CD4-positive, alpha-beta T cell treated with Interferon alpha-2 for 1 hour (primary cell): ENCODE data around the gene UGGT2.
"Not testable (repeated sequence)": the region's sequence is repeated elsewhere in the genome, so short reads cannot be mapped to it uniquely, and the experiment has no call there.

Source experiments
- DNase-seq, 2 donors: peaks; one replicate each; pipeline ENCODE4 v3.0.0-alpha.2; 2020 to 2022

Gene UGGT2

DNA sequence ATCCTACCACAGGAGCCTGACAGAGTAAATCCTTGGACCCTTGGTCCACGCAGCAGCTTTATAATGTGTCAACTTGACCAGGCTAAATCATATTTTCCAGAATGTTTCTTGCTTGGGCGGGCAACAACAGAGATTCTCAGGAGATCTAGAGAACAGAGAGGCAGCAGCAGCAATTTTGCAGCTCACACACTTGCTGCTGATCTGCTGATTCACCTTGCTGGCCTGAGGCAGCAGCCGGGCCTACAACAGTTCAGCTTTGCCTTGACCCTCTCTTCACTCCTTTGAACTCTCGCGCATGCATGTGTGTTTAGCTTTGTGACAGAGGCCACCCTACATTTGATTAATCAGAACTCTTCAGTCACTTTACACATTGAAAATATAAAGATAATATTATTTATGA lies 159.3 kb downstream of the UGGT2 start:
- no peak for DNase-seq

DNA sequence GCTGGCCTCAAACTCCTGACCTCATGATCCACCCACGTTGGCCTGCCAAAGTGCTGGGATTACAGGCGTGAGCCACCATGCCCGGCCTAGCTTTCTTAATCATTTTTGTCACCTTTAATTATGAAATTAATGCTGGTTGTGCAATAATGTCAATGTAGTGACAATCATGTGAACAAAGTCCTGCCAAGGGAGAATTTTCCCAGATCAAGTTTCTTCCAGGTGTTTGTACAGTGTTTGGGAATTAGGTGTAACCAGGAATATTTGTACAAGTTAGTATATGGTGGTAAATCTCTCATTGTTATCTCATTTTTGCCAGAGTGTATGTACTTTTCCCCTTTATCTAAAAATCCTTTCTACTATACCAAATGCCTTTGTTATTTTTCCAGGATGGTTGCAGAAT lies 171.1 kb downstream of the UGGT2 start:
- DNase-seq = no peak

DNA sequence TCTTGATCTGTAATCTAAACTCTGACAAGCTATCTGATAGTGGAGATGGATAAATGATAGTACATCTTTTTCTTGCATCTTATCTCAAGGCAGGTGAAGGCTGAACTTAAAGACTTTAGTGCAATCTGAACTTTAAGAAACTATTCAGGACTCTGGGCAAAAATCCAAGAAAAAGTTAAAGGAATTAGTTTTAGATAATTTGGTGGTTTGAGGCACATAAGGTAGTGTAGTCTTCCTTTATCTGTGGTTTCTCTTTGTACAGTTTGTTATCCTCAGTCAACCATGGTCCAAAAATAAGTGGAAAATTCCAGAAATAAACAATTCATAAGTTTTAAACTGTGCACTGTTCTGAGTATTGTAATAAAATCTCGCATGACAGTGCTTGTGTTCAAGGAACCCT lies 172.9 kb downstream of the UGGT2 start:
- no peak for DNase-seq

DNA sequence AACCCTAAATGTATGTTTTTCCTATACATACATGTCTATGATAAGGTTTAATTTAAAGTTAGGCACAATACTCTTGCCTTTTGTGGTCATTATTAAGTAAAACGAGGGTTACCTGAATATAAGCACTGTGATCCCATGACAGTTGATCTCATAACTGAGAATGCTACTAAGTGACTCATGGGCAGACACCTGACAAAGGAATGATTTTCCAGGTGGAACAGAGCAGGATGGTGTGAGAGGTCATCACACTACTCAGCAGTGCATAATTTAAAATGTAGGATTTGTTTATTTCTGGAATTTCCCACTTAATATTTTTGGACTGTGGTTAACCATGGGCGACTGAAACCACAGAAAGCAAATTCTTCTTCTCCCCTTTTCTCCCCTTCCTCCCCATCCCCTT lies 178.9 kb downstream of the UGGT2 start:
- DNase-seq = no peak

DNA sequence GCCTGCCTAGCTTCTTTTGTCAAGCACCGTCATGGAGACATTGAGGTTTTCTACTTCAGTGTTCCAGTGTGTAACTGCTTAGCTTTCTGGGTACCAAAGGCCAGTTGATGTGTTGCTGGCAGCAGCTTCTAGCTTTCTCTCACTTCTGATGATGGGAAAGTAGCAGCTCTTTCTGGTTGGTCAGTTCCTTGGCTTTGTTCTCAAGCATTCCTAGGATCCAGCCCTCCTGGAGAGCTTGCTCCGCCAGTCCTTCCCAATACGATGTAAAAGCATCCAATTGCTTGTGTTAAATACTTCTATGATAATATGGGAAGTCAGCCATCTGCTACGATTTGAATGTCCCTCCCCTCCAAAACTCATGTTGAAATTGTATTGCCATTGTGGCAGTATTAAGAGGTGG lies 182.8 kb downstream of the UGGT2 start:
- no peak for DNase-seq

DNA sequence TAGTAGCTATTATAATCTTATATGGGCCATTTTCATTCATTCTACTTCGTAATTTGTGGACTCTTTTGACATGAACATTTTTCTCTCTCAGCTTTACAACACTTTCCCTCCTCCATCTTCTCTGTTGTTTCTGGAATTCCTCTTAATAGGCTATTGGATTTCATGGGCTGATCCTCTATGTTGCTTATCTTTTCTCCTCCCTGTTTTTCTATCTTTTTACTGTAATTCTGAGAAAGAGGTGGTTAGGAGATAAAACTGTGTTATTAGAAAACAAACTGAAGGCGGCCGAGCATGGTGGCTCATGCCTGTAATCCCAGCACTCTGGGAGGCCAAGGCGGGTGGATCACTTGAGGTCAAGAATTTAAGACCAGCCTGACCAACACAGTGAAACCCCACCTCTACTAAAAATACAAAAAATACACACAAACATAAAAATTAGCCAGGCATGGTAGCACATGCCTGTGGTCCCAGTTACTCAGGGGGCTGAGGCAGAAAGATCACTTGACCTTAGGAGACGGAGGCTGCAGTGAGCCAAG lies 188.1 kb downstream of the UGGT2 start:
- DNase-seq = no peak

DNA sequence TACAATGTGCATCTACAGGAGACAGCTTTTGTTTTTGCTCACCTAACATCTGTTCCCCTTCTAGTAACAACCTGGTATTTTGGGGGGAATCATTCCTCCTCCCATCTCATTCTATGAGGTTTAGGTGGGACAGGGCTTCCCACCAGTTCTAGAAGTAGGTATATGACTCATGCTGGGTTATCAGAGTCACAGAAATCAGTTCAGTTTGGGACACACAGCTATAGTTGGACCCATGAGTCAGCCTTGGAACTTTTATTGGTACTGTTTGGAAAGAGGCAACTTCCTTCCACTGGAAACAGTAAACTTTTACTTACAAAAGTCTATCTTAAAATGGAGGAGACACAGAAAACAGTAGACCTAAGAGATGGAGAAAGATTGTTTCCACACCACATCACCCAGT lies 190.8 kb downstream of the UGGT2 start:
- DNase-seq = no peak

DNA sequence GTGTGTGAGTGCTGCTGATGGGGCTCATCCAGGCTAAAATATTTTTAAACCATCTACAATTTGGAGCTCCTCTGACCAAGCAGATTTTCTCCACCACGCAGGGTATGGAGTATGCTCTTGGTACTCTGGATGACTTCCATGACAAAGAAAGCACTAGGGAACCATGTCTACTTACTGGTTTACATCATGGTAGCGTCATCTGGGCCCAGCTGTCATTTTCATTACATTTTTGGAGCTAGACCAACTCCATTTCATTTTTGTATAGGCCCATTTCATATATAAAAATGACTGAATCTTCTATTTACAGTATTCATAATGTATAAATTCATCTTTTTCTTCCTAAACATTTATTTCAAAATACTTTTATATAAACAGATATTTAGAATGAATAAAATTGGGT lies 191.9 kb downstream of the UGGT2 start:
- no peak for DNase-seq

DNA sequence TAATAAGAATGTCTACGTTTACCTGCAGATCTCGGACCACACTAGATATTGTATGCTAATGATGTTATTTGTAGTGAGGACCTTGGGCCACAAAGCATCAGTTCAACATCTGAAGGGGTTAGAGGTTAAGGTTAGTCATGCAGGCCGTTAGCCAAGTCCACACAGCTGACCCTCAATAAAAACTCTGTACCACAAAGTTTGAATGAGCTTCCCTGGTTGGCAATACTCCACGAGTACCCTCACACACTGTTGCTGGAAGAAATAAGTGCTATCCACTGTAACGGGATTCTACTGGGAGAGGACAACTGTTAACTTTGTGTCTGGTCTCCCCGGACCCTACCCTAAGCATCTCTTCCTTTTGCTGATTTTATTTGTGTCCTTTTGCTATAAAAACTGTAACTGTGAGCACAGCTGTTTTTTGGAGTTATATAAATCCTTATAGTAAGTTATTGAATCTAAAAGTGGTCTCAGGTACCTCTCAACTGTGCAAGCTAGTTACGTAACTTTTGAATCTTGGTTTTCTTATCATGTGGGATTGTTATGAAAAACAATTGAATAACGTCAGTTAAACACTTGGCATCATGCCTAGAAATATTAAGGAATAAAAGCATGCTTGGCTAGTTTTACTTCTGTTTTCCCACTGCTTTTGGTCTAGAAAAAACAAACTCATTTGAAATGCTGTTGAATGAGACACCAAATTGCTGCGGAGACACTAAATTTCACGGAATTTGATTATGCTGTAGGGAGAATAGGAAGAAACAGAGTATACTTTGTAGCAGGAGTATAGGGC lies 194.7 kb downstream of the UGGT2 start:
- no peak for DNase-seq

DNA sequence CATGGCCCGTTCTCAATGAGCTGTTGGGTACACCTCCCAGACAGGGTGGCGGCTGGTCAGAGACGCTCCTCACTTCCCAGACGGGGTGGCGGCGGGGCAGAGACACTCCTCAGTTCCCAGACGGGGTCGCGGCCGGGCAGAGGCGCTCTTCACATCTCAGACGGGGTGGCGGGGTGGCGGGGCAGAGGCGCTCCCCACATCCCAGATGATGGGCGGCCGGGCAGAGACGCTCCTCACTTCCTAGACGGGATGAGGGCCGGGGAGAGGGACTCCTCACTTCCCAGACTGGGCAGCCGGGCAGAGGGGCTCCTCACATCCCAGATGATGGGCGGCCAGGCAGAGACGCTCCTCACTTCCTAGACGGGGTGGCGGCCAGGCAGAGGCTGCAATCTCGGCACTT lies 207.5 kb downstream of the UGGT2 start:
- DNase-seq = not testable (repeated sequence)

DNA sequence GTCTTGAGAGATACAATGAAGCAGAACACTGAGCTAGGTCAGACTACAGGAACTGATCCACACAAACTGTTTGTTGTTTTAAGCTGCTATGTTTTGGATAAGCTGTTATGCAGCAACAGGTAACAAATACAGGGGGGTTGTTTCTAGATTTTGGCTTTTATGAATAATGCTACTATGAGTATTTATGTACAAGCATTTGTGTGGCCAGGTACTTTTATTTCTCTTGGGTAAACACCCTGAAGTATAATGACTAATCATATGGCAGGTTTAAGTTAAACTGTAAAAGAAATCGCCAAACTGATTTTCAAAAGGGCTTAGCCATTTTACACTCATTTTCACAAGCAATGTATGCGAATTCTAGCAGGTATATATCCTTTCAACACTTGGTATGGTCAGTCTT lies 210.3 kb downstream of the UGGT2 start:
- no peak for DNase-seq

DNA sequence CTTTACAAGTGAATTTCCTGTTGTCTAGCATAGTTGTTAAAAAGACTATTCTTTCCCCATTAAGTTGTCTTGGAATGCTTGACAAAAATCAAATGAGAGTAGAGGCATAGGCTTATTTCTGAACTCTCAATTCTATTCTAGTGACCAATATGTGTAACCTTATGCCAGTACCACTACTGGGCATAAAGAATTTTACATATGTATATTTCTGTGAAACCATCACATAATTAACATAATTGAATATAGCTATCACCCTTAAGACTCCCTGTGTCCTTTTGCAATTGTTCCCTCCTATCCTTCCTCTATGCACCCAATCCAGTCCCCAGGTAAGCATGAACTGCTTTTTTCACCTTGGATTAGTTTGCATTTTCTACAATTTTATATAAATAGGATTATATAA lies 211.3 kb downstream of the UGGT2 start:
- no peak for DNase-seq

DNA sequence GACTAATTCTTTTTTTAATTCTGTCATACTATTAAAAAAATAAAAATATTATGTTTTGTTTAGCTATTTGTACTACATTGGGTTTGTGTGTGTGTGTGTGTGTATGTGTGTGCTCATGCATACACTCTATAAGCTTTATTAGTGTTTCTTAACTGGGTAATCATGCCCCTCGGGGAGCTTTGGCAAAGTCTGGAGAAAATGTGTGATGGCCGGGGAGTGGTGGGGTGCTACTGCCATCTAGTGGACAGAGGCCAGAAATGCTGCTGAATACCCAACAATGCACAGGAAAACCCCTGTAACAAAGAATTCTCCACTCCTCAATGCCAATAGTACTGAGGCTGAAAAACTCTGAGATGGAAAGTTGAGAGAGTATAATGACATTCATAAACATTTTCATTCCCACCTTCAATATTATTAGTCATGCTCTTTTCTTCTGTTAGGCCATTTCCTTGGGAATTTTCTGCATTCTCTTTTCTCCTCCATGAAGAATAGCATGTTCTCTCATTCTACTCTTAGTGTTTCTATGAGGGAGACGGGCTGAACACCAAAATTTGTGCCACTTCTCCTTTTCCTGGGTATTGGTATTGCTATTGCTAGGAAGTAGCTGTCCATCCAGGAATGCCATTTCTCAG lies 219.0 kb downstream of the UGGT2 start:
- DNase-seq = peak; percentile 55 to 69

DNA sequence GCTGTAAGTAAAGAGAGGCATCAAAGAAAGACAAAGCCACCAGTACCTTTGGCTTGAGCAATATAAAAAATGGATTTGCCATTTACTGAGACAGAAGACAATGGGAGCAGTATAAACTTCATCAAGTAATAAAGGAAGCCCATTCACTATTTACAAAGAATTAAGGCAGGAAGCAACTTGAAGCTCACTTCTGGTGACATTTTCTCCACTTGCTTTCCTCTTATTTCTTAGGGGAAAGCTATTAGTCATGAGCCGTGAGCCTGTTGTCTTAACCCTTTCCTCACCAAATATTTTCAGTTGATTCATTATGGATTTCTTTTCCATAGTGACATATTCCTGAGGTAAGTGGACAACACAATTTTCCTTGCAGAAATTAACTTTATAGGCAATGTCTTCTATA lies 219.5 kb downstream of the UGGT2 start:
- no peak for DNase-seq

DNA sequence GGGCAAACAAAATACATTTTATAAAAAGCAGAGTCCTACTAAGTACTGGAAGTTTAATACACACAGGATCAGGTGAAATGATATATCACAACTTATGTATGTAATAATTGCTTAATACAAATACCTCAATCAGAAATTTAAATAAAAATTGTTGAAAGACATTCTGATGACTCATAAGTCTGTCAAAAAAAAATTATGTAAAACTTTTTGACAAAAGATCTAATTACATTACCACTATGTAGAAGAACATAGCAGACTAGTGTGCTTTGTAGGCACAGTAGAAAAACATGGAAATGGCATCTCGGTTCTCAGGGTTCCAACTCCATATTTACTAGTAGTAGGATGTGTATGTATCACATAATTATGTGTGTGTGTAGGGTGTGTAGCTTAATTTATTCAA lies 220.1 kb downstream of the UGGT2 start:
- DNase-seq = no peak

DNA sequence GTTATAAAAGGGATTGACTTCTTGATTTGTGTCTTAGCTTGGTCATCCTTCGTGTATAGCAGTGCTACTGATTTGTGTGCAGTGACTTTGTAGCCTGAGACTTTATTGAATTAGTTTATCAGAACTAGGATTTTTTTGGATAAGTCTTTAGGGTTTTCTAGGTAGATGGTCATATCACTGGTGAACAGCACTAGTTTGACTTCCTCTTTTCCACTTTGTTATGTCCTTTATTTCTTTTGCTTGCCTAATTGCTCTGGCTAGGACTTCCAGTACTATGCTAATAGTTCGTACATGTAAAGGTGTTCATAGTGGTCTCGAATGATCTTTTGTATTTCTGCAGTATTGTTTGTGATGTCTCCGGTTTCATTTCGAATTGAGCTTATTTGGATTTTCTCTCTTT lies 230.9 kb downstream of the UGGT2 start:
- no peak for DNase-seq

DNA sequence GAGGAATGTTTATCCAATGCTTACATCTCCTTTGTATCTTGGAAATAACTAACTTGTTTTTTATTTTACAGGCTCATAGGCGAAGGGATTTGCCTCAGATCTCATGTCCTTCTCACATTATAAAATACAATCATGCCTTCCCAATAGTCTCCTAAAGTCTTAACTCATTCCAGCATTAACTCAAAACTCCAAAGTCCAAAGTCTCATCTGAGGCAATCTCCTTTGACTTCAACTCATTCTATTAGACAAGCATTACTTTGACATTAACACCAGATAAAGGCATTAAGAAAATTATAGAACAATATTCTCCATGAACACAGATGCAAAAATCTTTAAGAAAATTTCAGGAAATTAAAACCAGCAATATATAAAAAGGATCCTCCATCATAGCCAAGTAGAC lies 238.7 kb downstream of the UGGT2 start:
- DNase-seq = no peak

DNA sequence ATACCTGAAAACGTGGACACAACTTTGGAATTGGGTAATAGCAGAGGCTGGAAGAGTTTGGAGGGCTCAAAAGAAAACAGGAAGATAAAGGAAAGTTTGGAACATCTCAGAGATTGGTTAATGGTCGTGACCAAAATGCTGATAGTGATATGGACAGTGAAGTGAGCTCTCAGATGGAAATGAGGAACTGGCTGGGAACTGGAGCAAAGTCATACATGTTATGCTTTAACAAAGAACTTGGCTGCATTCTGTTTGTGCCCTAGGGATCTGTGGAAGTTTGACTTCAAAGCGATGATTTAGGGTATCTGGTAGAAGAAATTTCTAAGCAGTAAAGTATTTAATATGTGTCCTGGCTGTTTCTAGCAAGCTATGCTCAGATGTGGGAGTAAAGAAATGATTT lies 240.1 kb downstream of the UGGT2 start:
- DNase-seq = no peak

DNA sequence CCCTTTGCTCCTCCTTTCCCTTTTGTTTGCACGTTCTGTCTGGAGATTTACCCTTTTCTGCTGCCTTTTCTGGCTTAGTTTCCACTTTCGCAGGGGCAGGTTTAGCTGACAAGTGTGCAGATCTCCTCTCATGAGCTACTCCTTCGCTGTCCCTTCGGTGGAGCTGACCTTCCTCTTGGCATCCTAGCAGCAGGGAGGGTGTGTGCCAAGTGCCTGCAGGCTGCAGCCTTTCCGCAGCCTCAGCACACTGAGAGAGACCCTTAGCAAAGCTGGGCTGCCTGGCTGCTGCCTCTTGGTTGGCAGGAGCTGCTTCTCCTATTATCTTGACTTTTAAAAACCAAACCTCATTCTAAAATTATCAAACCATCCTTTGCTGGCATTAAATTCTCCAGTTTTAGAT lies 243.8 kb downstream of the UGGT2 start:
- DNase-seq = no peak

DNA sequence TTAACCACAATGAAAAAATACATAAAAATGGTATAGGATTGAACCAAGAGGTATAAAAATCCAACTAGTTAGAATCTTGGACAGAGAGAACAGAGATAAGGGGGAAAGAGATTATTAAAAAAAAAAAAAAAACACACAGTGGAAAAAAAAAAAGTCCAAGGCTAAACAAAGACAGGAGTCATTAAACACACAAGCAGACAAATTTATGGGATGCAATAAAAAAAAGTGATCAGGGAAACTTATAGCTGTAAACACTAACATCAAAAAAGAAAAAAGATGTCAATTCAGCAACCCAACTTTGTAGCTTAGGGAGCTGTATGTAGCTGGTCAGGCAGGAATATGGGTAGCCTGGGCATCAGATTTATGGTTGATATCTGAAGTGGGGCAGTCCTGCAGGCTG lies 247.3 kb downstream of the UGGT2 start:
- DNase-seq = no peak

DNA sequence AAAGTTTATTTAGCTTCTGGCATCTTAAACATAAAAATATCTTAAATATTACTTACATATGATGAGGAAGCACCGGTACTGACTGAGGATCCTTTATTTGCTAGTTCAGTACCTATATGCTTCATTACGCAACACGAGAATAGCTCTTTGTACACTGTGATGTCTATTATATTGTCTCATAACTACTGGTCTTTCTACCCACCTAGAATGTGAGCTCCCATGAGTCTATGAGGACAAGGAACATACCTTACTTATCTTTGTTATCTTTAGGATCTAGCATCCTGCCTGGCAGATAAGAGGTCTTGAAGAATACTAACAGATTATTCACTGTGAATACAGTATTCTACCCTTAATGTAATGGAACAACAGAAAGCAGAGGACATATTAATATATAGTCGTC lies 251.4 kb downstream of the UGGT2 start:
- no peak for DNase-seq

DNA sequence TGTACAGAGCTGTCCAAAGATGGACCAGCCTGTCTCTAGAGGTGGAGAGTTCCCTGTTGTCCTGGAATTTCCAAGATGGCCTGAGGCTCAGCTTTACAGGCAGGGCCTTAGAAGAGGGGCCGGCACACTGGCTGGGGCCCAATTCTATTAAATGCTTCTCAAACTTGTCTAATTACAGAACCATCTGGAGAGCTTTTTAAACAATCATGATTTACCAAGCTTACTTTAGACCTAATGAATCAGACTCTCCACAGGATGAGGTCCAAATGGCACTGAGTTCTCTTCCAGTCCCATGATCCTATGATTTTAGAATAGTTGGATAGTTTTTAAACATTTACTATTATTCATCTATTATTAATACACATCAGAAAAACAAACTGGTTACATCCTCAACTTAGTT lies 252.8 kb downstream of the UGGT2 start:
- no peak for DNase-seq

DNA sequence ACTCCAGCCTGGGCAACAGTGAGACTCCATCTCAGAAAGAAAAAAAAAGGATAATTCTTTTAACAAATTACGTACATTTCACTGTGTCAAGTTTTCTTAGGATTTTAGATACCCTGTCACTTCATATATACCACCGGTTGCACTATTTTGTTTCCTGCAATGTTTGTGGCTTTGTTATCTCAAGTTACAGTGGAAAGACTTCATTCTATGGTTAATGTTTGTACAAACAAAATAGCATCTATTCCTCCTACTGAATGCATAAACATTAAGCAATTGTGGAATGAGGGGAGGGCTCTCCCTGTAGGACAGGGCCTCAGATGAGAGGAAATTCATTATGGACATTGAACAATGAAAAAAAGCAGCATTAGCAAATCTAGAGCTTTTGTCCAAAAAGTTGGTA lies 256.2 kb downstream of the UGGT2 start:
- DNase-seq = no peak

DNA sequence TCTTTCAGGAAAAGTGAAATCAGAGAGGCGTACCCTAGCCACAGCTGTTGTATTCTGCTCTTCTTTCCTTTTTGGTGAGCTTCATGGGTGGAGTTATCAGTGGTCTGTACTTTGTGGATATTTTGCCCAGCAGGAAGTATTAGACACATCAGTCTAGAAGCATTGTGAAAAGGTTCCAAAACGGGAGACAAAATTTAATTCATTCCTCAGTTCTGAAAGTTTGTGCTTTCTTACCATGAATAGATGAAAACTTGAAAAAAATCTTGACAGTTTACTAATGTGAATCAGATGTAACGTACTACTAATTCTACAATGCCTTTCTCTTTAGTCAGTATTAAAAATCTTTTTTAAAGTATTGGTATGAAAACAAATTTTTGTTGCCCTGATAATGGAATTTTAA lies 259.4 kb downstream of the UGGT2 start:
- DNase-seq = no peak
